ENCODE measurements around the gene TIGAR. TPM values are rescaled to one million over a fixed set of nuclear protein-coding genes. Genes with fewer than 3 reads are reported as not detected.

Gene TIGAR
- total RNA-seq, 2 experiments from 2014 or later = 5.3 to 7.1 TPM

DNA sequence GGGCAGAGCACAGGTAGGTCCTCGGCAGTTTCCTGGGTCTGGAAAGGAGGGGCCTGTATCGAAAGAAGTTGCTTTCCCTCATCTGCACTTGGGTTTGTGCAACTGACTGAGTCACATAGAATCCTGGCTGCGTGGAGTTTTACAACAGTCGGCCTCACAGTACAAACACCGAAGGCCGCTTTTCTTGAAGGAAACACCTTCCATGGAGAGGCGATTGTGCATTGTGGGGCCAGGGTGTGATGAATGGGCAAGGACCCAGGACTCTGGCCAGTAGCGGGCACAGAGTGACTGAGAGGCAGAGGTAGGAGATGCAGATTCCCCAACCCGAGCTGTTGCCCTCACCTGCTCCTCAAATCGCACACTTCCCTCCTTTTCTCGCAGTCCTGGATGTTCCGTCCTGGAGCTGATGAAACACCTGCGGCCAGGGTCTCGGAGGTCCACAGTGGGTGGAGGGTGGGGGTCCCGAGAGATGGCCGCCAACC is 39.8 kb upstream of the TIGAR start:
- H3K9me3 ChIP-seq (ENCODE audit: control insufficient read depth in 1 of 2, insufficient read depth in 1 of 2, low read length in 2 of 2) = no peaks in the 10 kb centered on the region
- peaks cover 97% of the 10 kb centered on the region for H3K36me3 Mint-ChIP-seq (ENCODE audit: low read depth)
- peaks cover 96% of the 10 kb centered on the region for H3K4me1 ChIP-seq (ENCODE audit: insufficient read depth, low read length)
- no peak overlapping the region for H3K4me3 ChIP-seq (ENCODE audit: low read length)
- H3K27me3 ChIP-seq (ENCODE audit: control insufficient read depth in 1 of 2, insufficient read depth in 2 of 2, low read length in 2 of 2) = no peaks in the 10 kb centered on the region
- no peak overlapping the region for H3K4me3 Mint-ChIP-seq
- ChIA-PET CTCF (no interaction called here), POLR2A (interaction anchor here (2.7 kb wide), 1 partner anchor 12 kb away, joined by 12 read pairs; no protein-coding TSS in a partner anchor)
- H3K4me1 Mint-ChIP-seq (ENCODE audit: low read depth) = peaks cover 92% of the 10 kb centered on the region
- TF ChIP-seq, protein P1, sequence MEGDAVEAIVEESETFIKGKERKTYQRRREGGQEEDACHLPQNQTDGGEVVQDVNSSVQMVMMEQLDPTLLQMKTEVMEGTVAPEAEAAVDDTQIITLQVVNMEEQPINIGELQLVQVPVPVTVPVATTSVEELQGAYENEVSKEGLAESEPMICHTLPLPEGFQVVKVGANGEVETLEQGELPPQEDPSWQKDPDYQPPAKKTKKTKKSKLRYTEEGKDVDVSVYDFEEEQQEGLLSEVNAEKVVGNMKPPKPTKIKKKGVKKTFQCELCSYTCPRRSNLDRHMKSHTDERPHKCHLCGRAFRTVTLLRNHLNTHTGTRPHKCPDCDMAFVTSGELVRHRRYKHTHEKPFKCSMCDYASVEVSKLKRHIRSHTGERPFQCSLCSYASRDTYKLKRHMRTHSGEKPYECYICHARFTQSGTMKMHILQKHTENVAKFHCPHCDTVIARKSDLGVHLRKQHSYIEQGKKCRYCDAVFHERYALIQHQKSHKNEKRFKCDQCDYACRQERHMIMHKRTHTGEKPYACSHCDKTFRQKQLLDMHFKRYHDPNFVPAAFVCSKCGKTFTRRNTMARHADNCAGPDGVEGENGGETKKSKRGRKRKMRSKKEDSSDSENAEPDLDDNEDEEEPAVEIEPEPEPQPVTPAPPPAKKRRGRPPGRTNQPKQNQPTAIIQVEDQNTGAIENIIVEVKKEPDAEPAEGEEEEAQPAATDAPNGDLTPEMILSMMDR (IDR thresholded peaks at IDR 0.05) = no peak
- peak overlapping the region; percentile 59 for H3K27ac Mint-ChIP-seq
- peak overlapping the region in 1 of 2 donors; percentile 18 for H3K27ac ChIP-seq (ENCODE audit: low read depth in 1 of 2, low read length in 2 of 2)
- no peak for DNase-seq
- no peaks in the 10 kb centered on the region for H3K27me3 Mint-ChIP-seq
- intact Hi-C loops (cut with DNase I, micrococcal nuclease) = no loop called here
- H3K36me3 ChIP-seq (ENCODE audit: insufficient read depth, low read length) = peaks cover 99% of the 10 kb centered on the region
- H3K9me3 Mint-ChIP-seq = no peaks in the 10 kb centered on the region
- ATAC-seq (ENCODE audit: poor library complexity) = no peak

DNA sequence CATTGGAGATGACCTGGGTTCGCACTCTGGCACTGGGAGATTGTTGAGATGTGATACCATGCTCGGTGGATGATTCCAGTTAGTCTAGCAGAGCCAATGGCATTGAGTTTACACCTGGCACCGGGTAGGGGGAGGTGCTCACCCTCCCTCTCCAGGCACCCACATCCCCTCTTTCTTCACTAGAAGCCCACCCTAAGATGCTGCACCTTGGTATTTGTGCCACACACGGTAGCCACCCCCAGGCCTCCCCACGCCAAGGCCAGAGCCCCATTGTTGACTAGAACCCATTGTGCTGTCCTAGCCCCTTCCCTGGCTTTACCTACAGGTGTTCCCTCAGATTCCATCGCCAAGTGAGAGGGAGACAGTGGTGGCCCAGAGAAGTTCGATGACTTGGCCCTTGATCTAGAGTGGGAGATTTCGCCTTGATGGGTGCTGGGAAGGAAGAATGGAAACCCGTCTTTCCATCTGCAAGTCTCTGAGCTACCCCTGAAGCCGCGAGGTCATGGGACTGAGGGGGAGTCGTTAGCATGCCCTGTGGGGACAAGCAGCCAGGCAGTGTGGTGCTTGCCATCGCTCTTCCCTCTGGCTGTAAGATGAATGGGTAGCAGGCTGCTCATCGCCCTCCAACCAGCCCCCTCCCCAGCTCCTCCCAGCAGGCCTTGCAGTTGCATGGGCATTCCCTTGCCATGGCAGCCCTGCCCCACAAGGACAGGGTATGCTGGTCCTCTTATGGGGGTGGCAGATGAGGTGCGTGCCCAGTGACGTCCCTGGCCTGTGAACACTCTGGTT is 38.7 kb upstream of the TIGAR start:
- Histone ChIP-seq H3K4me1 (ENCODE audit: insufficient read depth, low read length) (peaks cover 96% of the 10 kb centered on the region), H3K27ac (ENCODE audit: low read depth in 1 of 2, low read length in 2 of 2) (peak overlapping the region in 1 of 2 donors; percentile 17), H3K27me3 (ENCODE audit: control insufficient read depth in 1 of 2, insufficient read depth in 2 of 2, low read length in 2 of 2) (no peaks in the 10 kb centered on the region), H3K4me3 (ENCODE audit: low read length) (no peak overlapping the region), H3K36me3 (ENCODE audit: insufficient read depth, low read length) (peaks cover 99% of the 10 kb centered on the region), H3K9me3 (ENCODE audit: control insufficient read depth in 1 of 2, insufficient read depth in 1 of 2, low read length in 2 of 2) (no peaks in the 10 kb centered on the region)
- DNase-seq = no peak
- TF ChIP-seq, protein P1 (IDR thresholded peaks at IDR 0.05) = no peak
- H3K9me3 Mint-ChIP-seq = no peaks in the 10 kb centered on the region
- POLR2A ChIA-PET = interaction anchor here (1.2 to 2.7 kb wide), 2 partner anchors 14 to 293 kb away, joined by 3 to 12 read pairs; no protein-coding TSS in a partner anchor
- no peak for ATAC-seq (ENCODE audit: poor library complexity)
- no peaks in the 10 kb centered on the region for H3K27me3 Mint-ChIP-seq
- intact Hi-C loops (cut with DNase I, micrococcal nuclease) = no loop called here
- peaks cover 97% of the 10 kb centered on the region for H3K36me3 Mint-ChIP-seq (ENCODE audit: low read depth)
- H3K4me1 Mint-ChIP-seq (ENCODE audit: low read depth) = peaks cover 91% of the 10 kb centered on the region
- H3K4me3 Mint-ChIP-seq = no peak overlapping the region
- CTCF ChIA-PET = no interaction called here
- peak overlapping the region; percentile 52 for H3K27ac Mint-ChIP-seq

DNA sequence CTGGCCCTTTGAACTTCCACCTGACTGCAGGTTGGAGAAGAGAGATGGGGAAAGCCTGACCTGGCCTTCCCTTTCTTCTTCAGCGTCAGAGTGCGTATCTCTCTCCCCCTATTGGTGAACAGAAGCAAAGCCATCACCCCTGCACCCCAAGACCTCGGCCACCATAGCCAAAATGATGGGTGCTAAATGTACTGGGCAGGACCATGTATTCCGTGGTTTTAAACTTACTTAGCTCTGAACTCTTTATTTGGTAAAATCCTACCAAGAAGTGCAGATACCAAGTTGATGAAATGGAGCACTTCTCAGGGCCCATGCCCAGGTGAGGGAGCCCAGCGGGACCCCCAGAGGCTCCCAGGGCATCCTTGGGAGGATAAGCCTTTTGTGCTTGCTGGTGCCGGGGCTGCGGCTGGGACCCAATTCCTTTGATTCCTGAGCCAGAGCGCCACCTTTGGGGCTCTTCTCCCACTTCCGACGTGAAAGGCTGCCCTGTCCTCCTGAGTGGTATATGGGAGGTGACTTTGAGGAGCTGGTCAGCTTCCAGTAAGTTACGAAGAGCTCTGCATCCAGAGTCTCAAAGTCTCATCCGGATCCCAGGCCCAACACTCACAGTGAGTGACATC is 38.0 kb upstream of the TIGAR start:
- ChIA-PET POLR2A (interaction anchor here (1.2 to 1.5 kb wide), 2 partner anchors 11 to 294 kb away, joined by 3 to 4 read pairs; no protein-coding TSS in a partner anchor), CTCF (interaction anchor here (0.9 kb wide), 1 partner anchor 175 kb away, joined by 3 read pairs; no protein-coding TSS in a partner anchor)
- Histone ChIP-seq H3K4me1 (ENCODE audit: insufficient read depth, low read length) (peaks cover 96% of the 10 kb centered on the region), H3K27me3 (ENCODE audit: control insufficient read depth in 1 of 2, insufficient read depth in 2 of 2, low read length in 2 of 2) (no peaks in the 10 kb centered on the region), H3K36me3 (ENCODE audit: insufficient read depth, low read length) (peaks cover 99% of the 10 kb centered on the region), H3K9me3 (ENCODE audit: control insufficient read depth in 1 of 2, insufficient read depth in 1 of 2, low read length in 2 of 2) (no peaks in the 10 kb centered on the region), H3K27ac (ENCODE audit: low read depth in 1 of 2, low read length in 2 of 2) (no peak overlapping the region), H3K4me3 (ENCODE audit: low read length) (no peak overlapping the region)
- Mint-ChIP-seq H3K4me1 (ENCODE audit: low read depth) (peaks cover 95% of the 10 kb centered on the region), H3K36me3 (ENCODE audit: low read depth) (peaks cover 100% of the 10 kb centered on the region), H3K9me3 (no peaks in the 10 kb centered on the region), H3K27ac (peak overlapping the region; percentile 71), H3K27me3 (no peaks in the 10 kb centered on the region), H3K4me3 (no peak overlapping the region)
- TF ChIP-seq, protein P1 (IDR thresholded peaks at IDR 0.05) = no peak
- peak; percentile 41 for ATAC-seq (ENCODE audit: poor library complexity)
- peak in 1 of 14 experiments; percentile 43 for DNase-seq
- intact Hi-C loops (cut with DNase I, micrococcal nuclease) = no loop called here
